H1 (cell line): ENCODE measurements around the gene SCGB1A1. TPM values are rescaled to one million over a fixed set of nuclear protein-coding genes. Genes with fewer than 3 reads are reported as not detected.

ENCODE experiments used
- CTCF ChIA-PET: fragments of 300-600 bp; sonication (Branson Sonifier 250); formaldehyde crosslinking; loops from one replicate; lab custom pipeline; 2021; ENCODE audit not compliant: partially characterized antibody; lab: Charles Lee
- POLR2A ChIA-PET: fragments of 300-600 bp; sonication (Branson Sonifier 250); formaldehyde crosslinking; loops from one replicate; lab custom pipeline; 2021; ENCODE audit warnings: inconsistent platforms; ENCODE audit not compliant: partially characterized antibody; lab: Charles Lee
- DNase-seq, 2 experiments: peaks; one replicate each; pipeline versions ENCODE4 v3.0.0 to v3.0.0-alpha.2; 2010 to 2022; ENCODE audit warnings: low spot score in 2 of 2, low read depth in 1 of 2, mixed read lengths in 1 of 2
- FAIRE-seq: peaks from 2 replicates; lab custom pipeline; 2011; peaks lifted over from hg19 to GRCh38; lab: Jason Lieb, UNC
- H2AFZ ChIP-seq: 2 replicates; pipeline ENCODE4 v1.8.1; 2012; ENCODE audit warnings: low read length, inconsistent platforms
- H2AK5ac ChIP-seq: 2 replicates; pipeline ENCODE4 v1.6.1; 2013; ENCODE audit warnings: low read depth, low read length
- H2BK120ac ChIP-seq: replicated peaks from 2 replicates; pipeline ENCODE3; 2013; ENCODE audit warnings: low read depth, low read length, inconsistent platforms
- H2BK12ac ChIP-seq: 2 replicates; pipeline ENCODE4 v1.6.1; 2013; ENCODE audit warnings: low read depth, low read length
- H2BK15ac ChIP-seq: 2 replicates; pipeline ENCODE4 v1.6.1; 2013; ENCODE audit warnings: low read length
- H2BK20ac ChIP-seq: 2 replicates; pipeline ENCODE4 v1.6.1; 2013; ENCODE audit warnings: low read length
- H2BK5ac ChIP-seq: 2 replicates; pipeline ENCODE4 v1.6.1; 2013; ENCODE audit warnings: low read depth, low read length
- H3K14ac ChIP-seq: 2 replicates; pipeline ENCODE4 v1.6.1; 2013; ENCODE audit warnings: inconsistent platforms; ENCODE audit not compliant: insufficient read length
- H3K18ac ChIP-seq: 2 replicates; pipeline ENCODE4 v1.6.1; 2013; ENCODE audit warnings: low read length; ENCODE audit errors: extremely low read depth
- H3K23ac ChIP-seq: 2 replicates; pipeline ENCODE4 v1.6.1; 2013; ENCODE audit warnings: inconsistent platforms; ENCODE audit not compliant: insufficient read length
- H3K23me2 ChIP-seq: 2 replicates; pipeline ENCODE4 v1.6.1; 2013; ENCODE audit warnings: low read depth, low read length
- H3K27ac ChIP-seq: 2 replicates; pipeline ENCODE4 v1.6.1; 2011; ENCODE audit warnings: low read depth, low read length, inconsistent platforms
- H3K27me3 ChIP-seq, 4 experiments: replicated peaks in 1 of 4; 1 replicate in 1 of 4; 2 replicates in 3 of 4; pipeline versions ENCODE4 v1.6.1 to v1.8.1; 2011 to 2013; ENCODE audit warnings: low read length in 3 of 4, mild to moderate bottlenecking in 3 of 4, inconsistent platforms in 2 of 4, mixed read lengths in 2 of 4, moderate library complexity in 1 of 4; ENCODE audit not compliant: control insufficient read depth in 3 of 4, insufficient read depth in 3 of 4; ENCODE audit errors: extremely low read depth in 1 of 4
- H3K36me3 ChIP-seq, 4 experiments: 2 replicates each; pipeline versions ENCODE4 v1.6.1 to v1.8.1; 2011 to 2013; ENCODE audit warnings: mild to moderate bottlenecking in 4 of 4, low read length in 3 of 4, moderate library complexity in 2 of 4, control low read depth in 1 of 4, inconsistent platforms in 1 of 4; ENCODE audit not compliant: insufficient read depth in 4 of 4, control insufficient read depth in 2 of 4
- H3K4ac ChIP-seq: replicated peaks from 2 replicates; pipeline ENCODE3; 2013; ENCODE audit warnings: low read length, low read depth, mixed read lengths, inconsistent platforms; ENCODE audit not compliant: insufficient read length
- H3K4me1 ChIP-seq, 4 experiments: replicated peaks in 1 of 4; 1 replicate in 1 of 4; 2 replicates in 3 of 4; pipeline versions ENCODE4 v1.6.1 to v1.8.1; 2011 to 2013; ENCODE audit warnings: low read length in 3 of 4, inconsistent platforms in 2 of 4, mixed read lengths in 1 of 4; ENCODE audit not compliant: insufficient read depth in 4 of 4, control insufficient read depth in 3 of 4
- H3K4me2 ChIP-seq, 2 experiments: 2 replicates each; pipeline versions ENCODE4 v1.6.1 to v1.8.1; 2011 to 2013; ENCODE audit warnings: low read depth in 2 of 2, low read length in 2 of 2, control low read depth in 1 of 2, inconsistent platforms in 1 of 2, mild to moderate bottlenecking in 1 of 2; ENCODE audit not compliant: insufficient read depth in 1 of 2
- H3K4me3 ChIP-seq, 4 experiments: fragments of 200-600, 300-600 bp in 1 of 4; sonication (generic), shearing (Covaris generic), sonication (Bioruptor Twin) in 1 of 4; 2 replicates each; pipeline versions ENCODE4 v1.5.1 to v1.8.1; 2011 to 2016; ENCODE audit warnings: low read length in 4 of 4, low read depth in 3 of 4, control low read depth in 2 of 4, inconsistent platforms in 2 of 4, mild to moderate bottlenecking in 2 of 4, mixed read lengths in 1 of 4, moderate library complexity in 1 of 4; ENCODE audit not compliant: insufficient read depth in 2 of 4; ENCODE audit errors: extremely low read depth in 1 of 4
- H3K56ac ChIP-seq: replicated peaks from 2 replicates; pipeline ENCODE3; 2013; ENCODE audit warnings: low read depth, mild to moderate bottlenecking, mixed read lengths, low read length, inconsistent platforms; ENCODE audit not compliant: insufficient read length
- H3K79me1 ChIP-seq: 2 replicates; pipeline ENCODE4 v1.6.1; 2013; ENCODE audit warnings: low read depth, low read length, control low read depth
- H3K79me2 ChIP-seq, 2 experiments: 2 replicates each; pipeline versions ENCODE4 v1.6.1 to v1.8.1; 2012 to 2013; ENCODE audit warnings: low read length in 2 of 2, mild to moderate bottlenecking in 2 of 2, inconsistent platforms in 1 of 2; ENCODE audit not compliant: insufficient read depth in 2 of 2, control insufficient read depth in 1 of 2
- H3K9ac ChIP-seq, 4 experiments: replicated peaks in 1 of 4; 1 replicate in 1 of 4; 2 replicates in 3 of 4; pipeline versions ENCODE4 v1.6.1 to v1.8.1; 2011 to 2013; ENCODE audit warnings: low read depth in 3 of 4, low read length in 3 of 4, control low read depth in 2 of 4, mild to moderate bottlenecking in 2 of 4, moderate library complexity in 2 of 4, inconsistent platforms in 1 of 4; ENCODE audit errors: extremely low read depth in 1 of 4
- H3K9me3 ChIP-seq, 2 experiments: 2 replicates each; pipeline versions ENCODE4 v1.6.1 to v1.8.1; 2012 to 2013; ENCODE audit warnings: mild to moderate bottlenecking in 2 of 2, moderate library complexity in 2 of 2, control low read depth in 1 of 2, inconsistent platforms in 1 of 2, low read depth in 1 of 2, low read length in 1 of 2, mixed read lengths in 1 of 2; ENCODE audit not compliant: insufficient read depth in 2 of 2
- H4K20me1 ChIP-seq, 2 experiments: replicated peaks in 1 of 2; 2 replicates each; pipeline versions ENCODE3 to v1.8.1; 2011 to 2013; ENCODE audit warnings: inconsistent platforms in 2 of 2, low read length in 2 of 2, mild to moderate bottlenecking in 1 of 2; ENCODE audit not compliant: insufficient read depth in 2 of 2, control insufficient read depth in 1 of 2
- H4K5ac ChIP-seq: 2 replicates; pipeline ENCODE4 v1.6.1; 2013; ENCODE audit warnings: low read length, low read depth, mixed read lengths, inconsistent platforms; ENCODE audit not compliant: insufficient read length
- H4K8ac ChIP-seq: 2 replicates; pipeline ENCODE4 v1.8.0; 2013; ENCODE audit warnings: mild to moderate bottlenecking, moderate library complexity, low read length, inconsistent platforms; ENCODE audit not compliant: insufficient read depth; ENCODE audit errors: extremely low read depth
- H4K91ac ChIP-seq: replicated peaks from 2 replicates; pipeline ENCODE3; 2013; ENCODE audit warnings: low read length, mixed read lengths, inconsistent platforms; ENCODE audit not compliant: insufficient read length
- BACH1 ChIP-seq: IDR thresholded peaks from 2 replicates; pipeline ENCODE4 v1.6.1; 2012; ENCODE audit warnings: low read length, improper control_type of control experiment
- CBX5 ChIP-seq: fragments of 300-800, 300-1000 bp; sonication (generic); IDR thresholded peaks from 2 replicates; pipeline ENCODE4 v1.7.1; 2016; ENCODE audit warnings: antibody characterized with exemption, low read length, low read depth
- CBX8 ChIP-seq: fragments of 300-800, 300-1000 bp; sonication (generic); IDR thresholded peaks from 2 replicates; pipeline ENCODE4 v1.7.1; 2016; ENCODE audit warnings: low read depth, low read length, borderline replicate concordance
- CEBPB ChIP-seq: IDR thresholded peaks from 2 replicates; pipeline ENCODE4 v1.6.1; 2012; ENCODE audit warnings: low read depth, low read length
- FOSL1 ChIP-seq: IDR thresholded peaks from 2 replicates; pipeline ENCODE4 v1.6.1; 2011; ENCODE audit warnings: mild to moderate bottlenecking, low read depth, low read length, moderate library complexity; ENCODE audit not compliant: insufficient read depth
- GABPA ChIP-seq: IDR thresholded peaks from 2 replicates; pipeline ENCODE4 v1.6.1; 2011; ENCODE audit warnings: mild to moderate bottlenecking, low read length, moderate library complexity, borderline replicate concordance; ENCODE audit not compliant: insufficient read depth
- KDM1A ChIP-seq: fragments of 200-600, 300-600 bp; sonication (generic); IDR thresholded peaks from 2 replicates; pipeline ENCODE4 v1.7.1; 2016; ENCODE audit warnings: mild to moderate bottlenecking, low read length, borderline replicate concordance
- MAFK ChIP-seq: IDR thresholded peaks from 2 replicates; pipeline ENCODE4 v1.6.1; 2012; ENCODE audit warnings: low read depth, mild to moderate bottlenecking, improper control_type of control experiment, low read length
- MAX ChIP-seq: IDR thresholded peaks from 2 replicates; pipeline ENCODE4 v1.6.1; 2012; ENCODE audit warnings: inconsistent platforms
- NANOG ChIP-seq: IDR thresholded peaks from 2 replicates; pipeline ENCODE4 v1.6.1; 2011; ENCODE audit warnings: low read length, low read depth, mild to moderate bottlenecking, inconsistent platforms; ENCODE audit not compliant: insufficient read depth, poor library complexity, severe bottlenecking
- SIN3A ChIP-seq, 2 experiments: IDR thresholded peaks in 1 of 2; conservative IDR thresholded peaks in 1 of 2; 2 replicates each; pipeline ENCODE4 v1.6.1; 2011 to 2012; ENCODE audit warnings: low read length in 2 of 2, improper control_type of control experiment in 1 of 2, low read depth in 1 of 2, mild to moderate bottlenecking in 1 of 2
- SP2 ChIP-seq: IDR thresholded peaks from 2 replicates; pipeline ENCODE4 v1.6.1; 2012; ENCODE audit warnings: mild to moderate bottlenecking, low read length, inconsistent platforms
- SUZ12 ChIP-seq: fragments of 200-600 bp; sonication (generic); IDR thresholded peaks from 2 replicates; pipeline ENCODE4 v1.6.1; 2012; ENCODE audit warnings: mild to moderate bottlenecking, inconsistent platforms, low read length, moderate library complexity, mixed read lengths
- TAF1 ChIP-seq: IDR thresholded peaks from 2 replicates; pipeline ENCODE4 v1.6.1; 2011; ENCODE audit warnings: mild to moderate bottlenecking, low read depth, low read length
- TCF12 ChIP-seq: IDR thresholded peaks from 2 replicates; pipeline ENCODE4 v1.6.1; 2011; ENCODE audit warnings: low read depth, mild to moderate bottlenecking, low read length
- WGBS, 2 experiments: shearing (Covaris generic) in 1 of 2; methylation state at CpG; one replicate each; pipeline versions ENCODE4 v1.1.6 to v1.1.7; 2013 to 2015; ENCODE audit warnings: low lambda C conversion rate in 2 of 2, mixed read lengths in 2 of 2, inconsistent platforms in 1 of 2, low coverage in 1 of 2, missing lambda C conversion rate in 1 of 2; ENCODE audit not compliant: insufficient replicate concordance in 2 of 2, insufficient coverage in 1 of 2, insufficient read length in 1 of 2; ENCODE audit errors: extremely low coverage in 1 of 2, missing lambda C conversion rate in 1 of 2; 5-methylcytosine and 5-hydroxymethylcytosine counted together
- polyA plus RNA-seq, 7 experiments: library from polyadenylated mRNA; depleted of rRNA in 3 of 7; stranded (reverse) in 5 of 7; unstranded in 2 of 7; fragments of >200 nt in 5 of 7; fragments of 200-250 nt in 2 of 7; gene quantifications; 1 replicate in 5 of 7; 2 replicates in 1 of 7; 4 replicates in 1 of 7; pipeline versions ENCODE4 v1.2.1 to v1.2.3, GENCODE V29; 2011 to 2013; ENCODE audit warnings: missing spikeins in 2 of 7, mixed read lengths in 2 of 7
- total RNA-seq: library from RNA; stranded (reverse); fragmentation: NEBNext Ultra II Directional; extraction: Animal tissue kit (Norgen Biotek cat#: 25700); gene quantifications from 2 replicates; pipeline ENCODE4 v1.2.1, GENCODE V29; 2021

SCGB1A1 gene
- total and polyA plus RNA-seq, 2 of the 8 experiments (the other 6 are each of a cell fraction or from before 2014, with no cell fraction given) = not detected

DNA sequence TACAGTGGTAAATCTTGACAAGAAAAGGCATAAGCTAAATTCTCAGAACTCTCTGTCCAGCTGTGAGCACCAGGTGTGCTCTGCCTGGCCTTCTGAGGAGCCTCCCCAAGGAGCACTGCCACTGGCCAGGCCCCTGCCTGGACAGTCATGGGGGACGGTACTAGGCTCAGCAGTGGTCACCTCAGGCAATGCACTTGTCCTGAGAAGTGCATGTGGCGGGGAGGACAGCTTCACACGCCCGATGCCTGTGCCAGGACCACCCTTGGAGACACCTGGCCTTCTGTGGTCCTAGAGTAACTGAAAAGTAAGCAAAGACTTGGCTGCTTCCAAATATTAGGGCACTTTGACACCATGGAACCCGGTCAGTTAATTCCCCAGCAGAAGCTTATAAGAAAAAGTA is 28.6 kb upstream of the SCGB1A1 start:
- POLR2A ChIA-PET = no interaction called here
- TF ChIP-seq CBX8 = no peak
- no peak for TF ChIP-seq CBX5
- no peak for TF ChIP-seq MAX
- TF ChIP-seq KDM1A = no peak
- TF ChIP-seq SUZ12 = no peak
- no peak for TF ChIP-seq SP2
- TF ChIP-seq CEBPB = no peak
- no peak for TF ChIP-seq MAFK
- TF ChIP-seq BACH1 = no peak
- TF ChIP-seq TCF12 = no peak
- TF ChIP-seq TAF1 = no peak
- TF ChIP-seq FOSL1 = no peak
- no peak for TF ChIP-seq SIN3A (conservative IDR thresholded peaks at IDR 0.05 in 1 of 2, IDR thresholded peaks at IDR 0.05 in 1 of 2; ENCODE audit: low read depth in 1 of 2, low read length in 2 of 2)
- no peak for TF ChIP-seq NANOG
- TF ChIP-seq GABPA = no peak

More for the DNA sequence above, 28.6 kb upstream of the SCGB1A1 start:
- Histone ChIP-seq H4K5ac (no peak overlapping the region), H3K23ac (no peak overlapping the region), H3K4me2 (no peak overlapping the region), H2AFZ (no peak overlapping the region), H3K4ac (no peak overlapping the region), H2BK5ac (no peak overlapping the region), H2BK20ac (no peak overlapping the region), H4K20me1 (no peaks in the 10 kb centered on the region), H4K8ac (no peak overlapping the region), H3K4me1 (peaks cover under 1 to 2% (median 1%) of the 10 kb centered on the region in 4 experiments; a peak in 5 of 7 replicates), H3K56ac (no peak overlapping the region), H3K14ac (no peak overlapping the region), H3K9ac (no peak overlapping the region), H4K91ac (no peak overlapping the region), H3K79me1 (no peaks in the 10 kb centered on the region), H3K18ac (no peak overlapping the region), H3K27ac (no peak overlapping the region), H3K79me2 (no peaks in the 10 kb centered on the region), H2BK12ac (no peak overlapping the region), H2AK5ac (no peak overlapping the region), H3K27me3 (no peaks in the 10 kb centered on the region), H2BK15ac (no peak overlapping the region), H3K4me3 (no peak overlapping the region), H2BK120ac (no peak overlapping the region), H3K36me3 (no peaks in the 10 kb centered on the region), H3K9me3 (no peaks in the 10 kb centered on the region), H3K23me2 (no peaks in the 10 kb centered on the region)
- DNase-seq (no peak), FAIRE-seq (no peak)
- CTCF ChIA-PET = interaction anchor here (0.5 to 8.6 kb wide), 14 partner anchors 11 to 274 kb away, joined by 3 to 113 read pairs (median 4); partner anchors contain the start of gene SCGB1A1
- WGBS, 2 experiments = 67% methylated on average over 5 of the region's 5 CpGs; no CpG with 5 or more reads in 1 of the 2 experiments
